ENCODE measurements around the gene DNAJC7.
A peak's percentile ranks its signal among the peaks of the same experiment; 100 is the strongest.
"Not testable (repeated sequence)": the region's sequence is repeated elsewhere in the genome, so short reads cannot be mapped to it uniquely, and the experiment has no call there.

Gene DNAJC7

GRCh38 chr17:42040818-42041217 lies 23.6 kb upstream of the DNAJC7 start:
- DNase-seq, result no peak

DNA sequence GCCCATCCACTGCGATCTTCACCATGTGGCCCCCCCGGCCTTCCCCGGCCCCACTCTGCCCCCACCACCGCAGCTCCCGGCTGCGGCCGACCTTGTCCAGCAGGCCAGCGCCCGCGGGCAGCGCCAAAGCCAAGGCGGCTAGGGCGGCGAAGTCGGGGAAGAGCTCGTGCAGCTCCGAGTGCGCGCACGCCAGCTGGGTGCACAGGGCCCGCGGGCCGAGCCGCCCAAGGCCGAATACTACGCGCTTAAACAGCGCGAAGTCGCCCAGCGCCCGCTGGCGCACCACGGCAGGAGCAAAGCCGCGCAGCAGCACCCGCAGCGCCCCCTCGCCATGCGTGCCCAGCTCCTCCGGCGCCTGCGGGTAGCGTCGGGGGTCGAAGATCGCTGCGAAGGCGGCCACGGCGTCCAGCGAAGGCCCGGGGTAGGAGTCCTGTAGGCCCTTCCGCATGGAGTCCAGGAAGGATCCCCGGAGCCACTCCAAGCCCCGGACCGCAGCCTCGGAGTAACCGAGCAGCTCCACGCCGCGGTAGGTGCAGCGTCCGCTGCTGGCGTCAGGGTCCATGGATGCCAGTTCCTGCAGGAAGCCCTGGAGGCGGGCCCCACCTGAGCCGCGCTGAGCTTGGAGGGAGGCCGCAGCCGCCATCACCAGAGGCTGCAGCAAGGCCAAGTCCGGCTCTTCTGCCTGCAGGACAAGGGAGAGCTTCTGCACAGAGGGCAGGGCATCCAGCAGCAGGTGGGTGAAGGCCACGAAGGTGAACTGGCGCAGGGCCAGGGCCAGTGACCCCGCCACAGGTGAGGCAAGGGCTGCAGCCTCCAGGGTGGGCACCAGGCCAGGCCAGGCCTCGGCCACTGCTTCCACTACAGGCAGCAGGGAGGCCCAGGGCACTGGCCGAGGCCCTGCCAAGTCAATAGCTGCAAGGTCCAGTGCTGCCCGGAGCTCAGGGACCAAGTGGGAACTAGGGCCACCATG lies 22.8 kb upstream of the DNAJC7 start:
- DNase-seq, result no peak

DNA sequence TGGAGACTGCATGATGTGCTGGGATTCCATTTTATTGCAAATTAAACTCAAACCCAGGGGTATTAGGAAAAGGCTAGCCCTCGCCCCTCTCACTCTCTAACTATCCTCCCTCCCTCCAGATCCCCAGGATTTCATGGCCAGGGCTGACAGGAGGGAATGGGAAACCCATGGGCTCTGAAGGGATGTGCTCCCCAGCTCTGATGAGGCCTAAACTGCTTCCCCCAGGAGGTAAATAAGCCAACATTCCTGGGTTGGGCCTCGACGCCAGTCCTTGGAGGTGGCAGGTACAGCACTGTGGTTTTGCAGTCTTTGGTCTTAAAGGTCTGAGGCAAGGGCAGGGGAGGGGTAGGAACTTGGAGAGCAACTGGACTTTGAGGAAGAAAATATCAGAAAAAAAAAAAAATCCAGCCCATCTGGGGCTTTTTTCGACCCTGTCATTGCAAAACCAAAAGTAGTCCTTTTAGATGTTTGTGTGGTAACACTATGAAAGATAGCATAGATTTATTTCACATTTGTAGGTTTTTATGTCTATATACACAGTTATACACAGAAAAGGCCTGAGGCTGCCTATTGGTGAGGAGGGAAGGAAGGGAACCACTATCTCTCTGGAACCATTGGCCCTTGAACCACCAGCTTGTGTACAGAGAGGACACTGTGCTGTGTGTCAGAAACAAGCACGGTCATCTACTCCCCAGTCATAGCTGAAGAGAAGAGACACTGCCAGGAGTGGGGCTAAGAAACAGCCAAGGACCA lies 21.2 kb upstream of the DNAJC7 start:
- DNase-seq, result no peak

- DNase-seq, result no peak
Observed at GRCh38 chr17:42034059-42034458, 16.8 kb upstream of the DNAJC7 start.

GRCh38 chr17:42031584-42031983 lies 14.3 kb upstream of the DNAJC7 start:
- no peak for DNase-seq

GRCh38 chr17:42028791-42029127 lies 11.5 kb upstream of the DNAJC7 start:
- DNase-seq, result no peak

GRCh38 chr17:42027961-42028790 lies 10.9 kb upstream of the DNAJC7 start:
- no peak for DNase-seq

GRCh38 chr17:42027590-42027889 lies 10.3 kb upstream of the DNAJC7 start:
- no peak for DNase-seq

GRCh38 chr17:42026857-42027589 lies 9.8 kb upstream of the DNAJC7 start:
- DNase-seq, result no peak

DNA sequence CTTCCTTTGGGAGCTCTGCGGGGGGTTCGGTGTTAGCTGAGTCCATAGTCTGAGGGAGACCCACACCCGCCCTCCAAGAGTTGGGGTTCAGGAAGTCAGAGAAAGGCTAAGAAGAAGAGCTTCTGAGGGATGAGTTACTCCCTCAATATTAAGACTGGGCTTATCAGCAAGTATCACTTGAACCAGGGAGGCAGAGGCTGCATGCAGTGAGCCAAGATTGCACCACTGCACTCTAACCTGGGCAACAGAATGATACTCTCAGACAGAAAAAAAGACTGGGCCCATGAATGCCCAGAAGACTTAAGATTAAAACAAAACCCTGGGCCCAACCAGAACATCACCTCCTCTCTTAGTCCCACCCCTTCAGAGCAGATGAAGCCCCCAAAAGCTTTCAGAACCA lies 8.7 kb upstream of the DNAJC7 start:
- no peak for DNase-seq

DNA sequence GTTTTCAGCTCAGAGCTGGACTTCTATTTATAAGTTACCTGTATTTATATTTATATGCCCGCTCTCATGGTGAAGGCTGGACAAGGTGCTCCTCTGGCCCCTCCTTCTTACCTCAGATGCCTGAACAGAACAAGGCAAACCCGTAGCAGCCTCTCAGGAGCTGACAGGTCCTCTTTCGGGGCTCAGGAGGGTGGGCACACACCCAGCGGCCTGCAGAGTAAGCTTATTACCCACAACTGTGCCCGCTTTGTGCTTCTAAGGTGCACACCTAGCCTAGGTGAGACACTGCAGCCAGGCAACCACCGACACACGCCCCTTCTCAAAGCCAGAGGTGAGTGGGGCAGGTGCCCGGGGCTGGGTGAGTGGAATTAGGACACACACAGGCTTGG lies 7.9 kb upstream of the DNAJC7 start:
- no peak for DNase-seq

- DNase-seq, result no peak
Observed at GRCh38 chr17:42023524-42024349, 6.5 kb upstream of the DNAJC7 start.

DNA sequence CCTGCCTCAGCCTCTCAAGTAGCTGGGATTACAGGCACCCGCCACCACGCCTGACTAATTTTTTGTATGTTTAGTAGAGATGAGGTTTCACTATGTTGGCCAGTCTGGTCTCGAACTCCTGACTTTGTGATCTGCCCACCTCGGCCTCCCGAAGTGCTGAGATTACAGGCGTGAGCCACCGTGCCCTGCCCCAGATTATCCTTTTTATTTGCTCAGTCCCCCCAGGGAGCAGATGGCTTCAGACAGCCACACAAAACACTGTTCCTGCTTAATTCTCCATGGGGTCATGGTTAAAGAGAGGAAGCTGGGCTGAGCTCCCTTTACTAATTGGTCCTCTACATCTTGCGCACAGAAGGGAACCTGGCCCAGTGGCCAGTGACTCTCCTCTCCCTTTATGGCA lies 3.6 kb upstream of the DNAJC7 start:
- DNase-seq, result not testable (repeated sequence)

DNA sequence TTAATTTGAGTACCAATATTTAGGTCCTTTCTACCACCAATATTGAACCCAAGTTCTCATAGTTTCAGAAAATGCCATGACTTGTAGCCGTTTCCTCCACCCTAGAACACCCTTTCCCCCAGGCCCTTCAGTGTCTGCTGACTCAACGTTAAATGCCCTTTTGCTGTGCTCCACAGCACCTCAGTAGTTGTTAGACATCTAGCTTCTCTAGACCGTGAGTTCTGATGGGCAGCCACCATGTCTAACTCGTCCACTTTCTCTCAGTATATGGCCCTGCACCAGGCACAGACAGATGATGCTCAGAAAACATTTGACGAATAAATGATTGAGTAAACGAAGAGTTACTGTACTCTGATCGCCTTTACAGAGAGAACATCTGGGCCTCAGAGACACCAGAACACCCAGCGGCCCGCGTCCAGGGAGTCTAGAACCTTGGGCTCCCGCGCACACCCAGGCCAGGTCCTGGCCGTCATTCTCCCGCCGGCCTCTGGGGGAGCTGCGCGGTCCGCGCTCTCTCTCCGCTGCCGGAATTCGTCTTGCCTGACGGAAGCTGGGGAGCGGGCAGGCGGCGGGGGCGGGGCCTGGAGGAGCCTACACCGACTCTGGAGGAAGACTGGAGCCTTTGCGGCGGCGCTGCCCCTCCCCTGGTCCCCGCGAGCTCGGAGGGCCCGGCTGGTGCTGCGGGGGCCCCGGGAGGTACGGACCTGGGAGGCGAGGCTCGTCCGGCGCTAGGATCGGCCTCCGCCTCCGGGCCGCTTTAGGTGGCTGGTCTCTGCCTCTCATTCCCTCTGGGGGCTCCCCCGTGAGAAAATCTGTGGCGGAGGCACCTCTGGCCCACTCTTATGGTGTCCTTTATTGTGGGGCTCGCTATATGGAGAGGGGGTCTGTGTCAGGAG lies 2.5 kb upstream of the DNAJC7 start, which contains the start of gene NKIRAS2:
Gene NKIRAS2, plus strand, starts transcription at position 582 of the 896 bp plus-strand sequence. CDS start 1,488 bp downstream, outside the sequence.
- DNase-seq, result peak; percentile 91 to 95

DNA sequence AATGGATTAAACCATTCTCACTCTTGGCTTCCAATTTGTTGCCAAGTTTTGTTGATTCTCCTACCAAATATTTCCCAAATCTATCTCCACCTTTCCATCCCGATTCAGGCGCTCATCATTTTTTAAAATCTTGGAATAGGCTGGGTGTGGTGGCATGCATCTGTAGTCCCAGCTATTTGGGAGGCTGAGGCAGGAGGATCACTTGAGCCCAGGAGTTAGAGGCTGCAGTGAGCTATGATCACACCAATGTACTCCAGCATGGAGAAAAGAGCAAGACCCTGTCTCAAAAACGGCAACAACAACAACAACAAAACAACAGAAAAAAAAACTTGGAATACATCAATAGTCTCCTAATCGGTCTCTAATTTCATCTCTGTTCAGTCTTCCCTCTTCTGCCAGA lies 1.7 kb upstream of the DNAJC7 start:
- DNase-seq, result no peak

DNA sequence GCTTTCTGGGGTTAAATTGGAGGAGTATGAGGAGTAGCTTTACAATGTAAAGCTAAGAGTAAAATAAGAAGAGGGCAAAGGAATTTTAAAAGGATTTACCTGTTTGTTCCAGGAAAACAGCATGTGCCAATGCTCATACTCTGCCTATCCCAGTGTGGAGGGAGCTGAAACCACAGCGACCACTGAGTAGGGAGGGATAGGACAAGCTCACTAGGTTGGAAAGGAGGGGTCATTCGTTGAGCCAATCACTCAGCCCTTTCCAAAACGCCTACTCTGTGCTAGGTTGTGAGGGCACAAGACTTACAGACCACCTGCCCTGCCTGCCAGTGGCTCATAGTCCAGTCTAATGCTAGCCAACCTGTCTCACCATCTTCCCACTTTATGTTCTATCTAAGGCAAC lies 1.1 kb upstream of the DNAJC7 start:
- no peak for DNase-seq

GRCh38 chr17:42017866-42018200 lies 594 bp upstream of the DNAJC7 start:
- no peak for DNase-seq

DNA sequence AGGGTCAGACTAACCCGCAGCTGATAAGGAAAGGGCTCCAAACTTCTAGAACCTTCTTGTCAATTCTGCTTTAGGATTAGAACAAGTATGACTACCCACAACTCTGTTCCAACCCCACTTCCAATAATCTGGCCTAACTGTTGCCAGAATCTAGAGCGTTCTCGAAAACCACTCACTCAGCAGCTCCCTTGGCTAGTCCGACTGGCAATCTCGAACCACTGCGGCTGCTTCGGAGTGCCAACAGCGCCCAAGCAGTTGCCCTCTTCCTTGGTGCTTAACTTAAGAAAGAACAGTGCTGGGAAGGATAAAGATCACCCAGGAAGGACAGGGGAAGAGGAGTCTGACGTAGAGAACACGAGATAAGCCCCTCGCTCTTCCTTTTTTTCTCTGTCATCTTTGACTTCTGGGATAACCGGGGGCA lies 818 bp downstream of the DNAJC7 start:
- DNase-seq, result no peak

DNA sequence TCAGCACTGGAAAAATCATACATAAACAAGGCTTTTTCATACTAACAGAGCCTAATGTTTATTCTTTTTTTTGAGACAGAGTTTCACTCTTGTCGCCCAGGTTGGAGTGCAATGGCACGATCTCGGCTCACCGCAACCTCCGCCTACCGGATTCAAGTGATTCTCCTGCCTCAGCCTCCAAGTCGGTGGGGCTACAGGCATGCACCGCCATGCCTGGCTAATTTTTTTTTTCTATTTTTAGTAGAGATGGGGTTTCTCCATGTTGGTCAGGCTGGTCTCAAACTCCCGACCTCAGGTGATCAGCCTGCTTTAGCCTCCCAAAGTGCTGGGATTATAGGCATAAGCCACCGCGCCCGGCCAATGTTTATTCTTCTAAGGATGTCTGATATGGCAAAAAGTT lies 3.5 kb downstream of the DNAJC7 start:
- not testable (repeated sequence) for DNase-seq

GRCh38 chr17:42012363-42012762 lies 4.9 kb downstream of the DNAJC7 start:
- not testable (repeated sequence) for DNase-seq

All from stimulated activated CD4-positive, alpha-beta T cell treated with anti-CD3 and anti-CD28 coated beads, Interleukin-4, amount 100 ng/mL, for 4 hours (primary cell).